Ishikawa (cell line): Measurements from ENCODE around the gene STIM1.

Source experiments
- CEBPB ChIP-seq: IDR thresholded peaks from 2 replicates; pipeline ENCODE4 v1.6.1; 2012
- CREB1 ChIP-seq: IDR thresholded peaks from 2 replicates; pipeline ENCODE4 v1.6.1; 2012; ENCODE audit warnings: low read depth
- EGR1 ChIP-seq: IDR thresholded peaks from 2 replicates; pipeline ENCODE4 v1.6.1; 2012
- EP300 ChIP-seq: IDR thresholded peaks from 2 replicates; pipeline ENCODE4 v1.6.1; 2012; ENCODE audit warnings: borderline replicate concordance
- FOXM1 ChIP-seq: IDR thresholded peaks from 2 replicates; pipeline ENCODE4 v1.6.1; 2012; ENCODE audit warnings: low read depth, borderline replicate concordance
- MAX ChIP-seq: IDR thresholded peaks from 2 replicates; pipeline ENCODE4 v1.6.1; 2012
- NFIC ChIP-seq: IDR thresholded peaks from 2 replicates; pipeline ENCODE4 v1.6.1; 2012
- RAD21 ChIP-seq: IDR thresholded peaks from 2 replicates; pipeline ENCODE4 v1.6.1; 2012; ENCODE audit warnings: low read depth
- REST ChIP-seq: IDR thresholded peaks from 2 replicates; pipeline ENCODE4 v1.6.1; 2012; ENCODE audit warnings: low read depth, mild to moderate bottlenecking
- TAF1 ChIP-seq: IDR thresholded peaks from 2 replicates; pipeline ENCODE4 v1.6.1; 2012; ENCODE audit warnings: low read depth, mild to moderate bottlenecking
- TCF12 ChIP-seq: IDR thresholded peaks from 2 replicates; pipeline ENCODE4 v1.6.1; 2012; ENCODE audit warnings: low read depth
- TEAD4 ChIP-seq: IDR thresholded peaks from 2 replicates; pipeline ENCODE4 v1.6.1; 2012
- USF1 ChIP-seq: IDR thresholded peaks from 2 replicates; pipeline ENCODE4 v1.6.1; 2012
- YY1 ChIP-seq: IDR thresholded peaks from 2 replicates; pipeline ENCODE4 v1.6.1; 2012; ENCODE audit warnings: low read depth
- ZBTB7A ChIP-seq: IDR thresholded peaks from 2 replicates; pipeline ENCODE4 v1.6.1; 2012; ENCODE audit warnings: low read depth

Gene STIM1

GRCh38 chr11:4017129-4017528 lies 161.7 kb downstream of the STIM1 start:
- TF ChIP-seq RAD21 (no peak), CREB1 (no peak), CEBPB (no peak), TEAD4 (no peak), ZBTB7A (no peak), USF1 (no peak), FOXM1 (no peak), EGR1 (no peak), EP300 (no peak), NFIC (no peak), MAX (no peak), TAF1 (no peak), TCF12 (no peak)

- TF ChIP-seq ZBTB7A (no peak), EP300 (no peak), NFIC (no peak), YY1 (no peak), REST (no peak), RAD21 (no peak), MAX (no peak)
These were observed 163.2 kb downstream of the STIM1 start for GRCh38 chr11:4018641-4019040.

GRCh38 chr11:4019891-4020290 lies 164.4 kb downstream of the STIM1 start:
- TF ChIP-seq CEBPB: no peak

GRCh38 chr11:4022669-4023068 lies 167.2 kb downstream of the STIM1 start:
- TF ChIP-seq EGR1 (no peak), MAX (no peak), REST (no peak), CREB1 (no peak), CEBPB (no peak), ZBTB7A (no peak), RAD21 (no peak), NFIC (no peak), YY1 (no peak), FOXM1 (no peak), TCF12 (no peak), TAF1 (no peak), USF1 (no peak), TEAD4 (no peak), EP300 (no peak)

GRCh38 chr11:4025248-4025966 lies 169.9 kb downstream of the STIM1 start:
- no peak for TF ChIP-seq MAX

GRCh38 chr11:4025967-4026324 lies 170.5 kb downstream of the STIM1 start:
- TF ChIP-seq USF1: no peak
- no peak for TF ChIP-seq TCF12
- no peak for TF ChIP-seq MAX
- TF ChIP-seq EP300: no peak
- no peak for TF ChIP-seq RAD21
- TF ChIP-seq YY1: no peak
- TF ChIP-seq TAF1: no peak
- no peak for TF ChIP-seq ZBTB7A
- no peak for TF ChIP-seq NFIC
- no peak for TF ChIP-seq TEAD4
- no peak for TF ChIP-seq CEBPB
- TF ChIP-seq EGR1: no peak
- TF ChIP-seq REST: no peak
- no peak for TF ChIP-seq CREB1
- no peak for TF ChIP-seq FOXM1
